Hematopoietic multipotent progenitor cell treated with erythropoietin and hydrocortisone succinate and interleukin-3 and kit ligand, for 4 days (in vitro differentiated cells): ENCODE results near the gene CBY3.
"Not testable (repeated sequence)": the region's sequence is repeated elsewhere in the genome, so short reads cannot be mapped to it uniquely, and the experiment has no call there.

ENCODE experiments used
- DNase-seq: peaks from one replicate; pipeline ENCODE4 v3.0.0-alpha.2; 2015

CBY3 gene

GRCh38 chr5:179680780-179681401 lies at the start of gene CBY3:
CBY3 (minus strand) TSS chr5:179681034; CDS start chr5:179680918, 116 bp downstream.
- no peak for DNase-seq

GRCh38 chr5:179730356-179730755 lies 49.5 kb upstream of the CBY3 start:
- DNase-seq = no peak

- no peak for DNase-seq
Measured at GRCh38 chr5:179729727-179730126, 48.9 kb upstream of the CBY3 start.

GRCh38 chr5:179729303-179729702 lies 48.5 kb upstream of the CBY3 start:
- DNase-seq = no peak

GRCh38 chr5:179727106-179727505 lies 46.3 kb upstream of the CBY3 start:
- DNase-seq = no peak

- DNase-seq = no peak
Measured at GRCh38 chr5:179724163-179724562, 43.3 kb upstream of the CBY3 start.

- no peak for DNase-seq
Measured at GRCh38 chr5:179720222-179720621, 39.4 kb upstream of the CBY3 start.

- DNase-seq = peak; percentile 60
Measured at GRCh38 chr5:179716286-179716685, 35.5 kb upstream of the CBY3 start.

GRCh38 chr5:179700401-179700918 lies 19.6 kb upstream of the CBY3 start:
- DNase-seq = peak; percentile 72

GRCh38 chr5:179699616-179700237 lies 18.9 kb upstream of the CBY3 start:
- DNase-seq = peak; percentile 79

- no peak for DNase-seq
Measured at GRCh38 chr5:179698935-179699615, 18.2 kb upstream of the CBY3 start, which contains the start of gene CANX. CANX (plus strand) TSS chr5:179698967; CDS start chr5:179705682, 6,715 bp downstream.

GRCh38 chr5:179697993-179698934 lies 17.4 kb upstream of the CBY3 start:
- DNase-seq = peak; percentile 100

- not testable (repeated sequence) for DNase-seq
Measured at GRCh38 chr5:179697543-179697942, 16.7 kb upstream of the CBY3 start.

GRCh38 chr5:179697108-179697507 lies 16.3 kb upstream of the CBY3 start:
- DNase-seq = no peak

GRCh38 chr5:179696603-179697002 lies 15.8 kb upstream of the CBY3 start:
- peak; percentile 51 for DNase-seq

- no peak for DNase-seq
Measured at GRCh38 chr5:179694561-179694960, 13.7 kb upstream of the CBY3 start.

GRCh38 chr5:179689212-179689611 lies 8.4 kb upstream of the CBY3 start:
- DNase-seq = not testable (repeated sequence)

GRCh38 chr5:179680014-179680779 lies 637 bp downstream of the CBY3 start:
- peak; percentile 18 for DNase-seq

- DNase-seq = peak; percentile 90
Measured at GRCh38 chr5:179679014-179679674, 1.7 kb downstream of the CBY3 start.

- DNase-seq = peak; percentile 98
Measured at GRCh38 chr5:179678223-179679013, 2.4 kb downstream of the CBY3 start.
